HCT116 (cell line): ENCODE results near the gene MICA.
"Not testable (repeated sequence)": the region's sequence is repeated elsewhere in the genome, so short reads cannot be mapped to it uniquely, and the experiment has no call there.

ENCODE experiments used
- CBX3 ChIP-seq: IDR thresholded peaks from 2 replicates; pipeline ENCODE4 v1.6.1; 2012; ENCODE audit warnings: low read depth
- CTCF ChIP-seq, 3 experiments: fragments of 200-600 bp in 1 of 3; sonication (generic) in 1 of 3; IDR thresholded peaks in 2 of 3; conservative IDR thresholded peaks in 1 of 3; 2 replicates each; pipeline ENCODE4 v1.5.1; 2012 to 2017; ENCODE audit warnings: low read depth in 2 of 3, low read length in 2 of 3, antibody characterized with exemption in 1 of 3, borderline replicate concordance in 1 of 3, control low read depth in 1 of 3, mild to moderate bottlenecking in 1 of 3, mixed read lengths in 1 of 3, mixed run types in 1 of 3, moderate library complexity in 1 of 3; ENCODE audit not compliant: insufficient read depth in 1 of 3
- EGR1 ChIP-seq: IDR thresholded peaks from 2 replicates; pipeline ENCODE4 v1.6.1; 2012; ENCODE audit warnings: low read depth
- EZH2 ChIP-seq: fragments of 200-600 bp; sonication (generic); IDR thresholded peaks from 2 replicates; pipeline ENCODE4 v1.6.1; 2017; ENCODE audit warnings: antibody characterized with exemption, mixed run types
- POLR2A ChIP-seq: IDR thresholded peaks from 2 replicates; pipeline ENCODE4 v1.7.0; 2011; ENCODE audit warnings: borderline replicate concordance; ENCODE audit not compliant: insufficient read depth, insufficient read length; ENCODE audit errors: extremely low read depth
- SIN3A ChIP-seq: IDR thresholded peaks from 2 replicates; pipeline ENCODE4 v1.6.1; 2012; ENCODE audit warnings: low read depth
- YY1 ChIP-seq: IDR thresholded peaks from 2 replicates; pipeline ENCODE4 v1.6.1; 2011; ENCODE audit warnings: low read length, low read depth, moderate library complexity, mild to moderate bottlenecking; ENCODE audit not compliant: insufficient replicate concordance; ENCODE audit errors: extremely low read depth
- ZNF274 ChIP-seq: fragments of 200-500 bp; sonication (Bioruptor generic); IDR thresholded peaks from 2 replicates; pipeline ENCODE4 v1.6.1; 2014; ENCODE audit warnings: mild to moderate bottlenecking, low read depth, low read length, inconsistent platforms

- not testable (repeated sequence) for TF ChIP-seq CTCF (IDR thresholded peaks at IDR 0.05 in 2 of 3, conservative IDR thresholded peaks at IDR 0.05 in 1 of 3; ENCODE audit: borderline replicate concordance in 1 of 3, insufficient read depth in 1 of 3, low read depth in 2 of 3, low read length in 2 of 3); ZNF274; YY1; CBX3; POLR2A; SIN3A; EZH2; EGR1
Observed at GRCh38 chr6:31459864-31460263, 56.5 kb downstream of the MICA start.
